ENCODE data around the gene PAPSS2. TPM values are rescaled to one million over a fixed set of nuclear protein-coding genes. Genes with fewer than 3 reads are reported as not detected.
A peak's percentile ranks its signal among the peaks of the same experiment; 100 is the strongest.

Gene PAPSS2
- total RNA-seq, 2 experiments from 2014 or later = 0.22 to 0.40 TPM

DNA sequence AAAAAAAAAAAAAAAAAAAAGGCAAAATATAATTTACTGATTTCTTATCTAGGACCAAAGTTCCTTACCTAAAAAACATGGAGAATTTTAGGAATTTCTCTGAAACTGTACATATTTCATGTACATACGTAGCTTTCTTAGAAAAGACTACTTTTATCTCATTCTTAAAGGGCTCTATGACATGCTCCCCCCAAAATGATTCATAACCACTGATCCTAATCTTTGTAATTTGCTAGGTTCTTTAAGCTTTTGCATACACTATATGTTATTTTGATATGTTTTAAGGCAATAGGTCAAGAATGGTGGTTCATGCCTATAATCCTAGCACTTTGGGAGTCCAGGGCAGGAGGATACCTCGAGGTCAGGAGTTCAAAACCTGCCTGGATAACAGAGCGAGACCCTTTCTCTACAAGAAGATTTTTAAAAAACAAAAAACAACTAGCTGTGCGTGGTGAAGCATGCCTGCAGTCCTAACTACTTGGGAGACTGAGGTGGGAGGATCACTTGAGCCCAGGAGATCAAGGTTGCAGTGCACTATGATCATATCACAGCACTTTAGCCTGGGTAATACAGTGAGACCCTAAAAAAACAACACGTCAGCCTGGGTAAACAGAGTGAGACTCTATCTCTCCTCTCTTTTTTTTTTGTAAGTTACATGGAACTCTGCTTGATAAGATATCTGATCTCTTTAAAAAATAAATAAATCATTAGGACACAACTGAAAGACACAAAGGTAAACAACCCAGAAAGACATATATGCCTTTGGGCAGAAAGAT, 103.6 kb downstream of the PAPSS2 start:
- H3K36me3 Mint-ChIP-seq = peaks cover 26% of the 10 kb centered on the region
- ChIA-PET POLR2A (interaction anchor here (0.7 kb wide), 1 partner anchor 21 kb away, joined by 4 read pairs; no protein-coding TSS in a partner anchor), CTCF (interaction anchor here (1.3 kb wide), 1 partner anchor 10 kb away, joined by 5 read pairs; no protein-coding TSS in a partner anchor)

DNA sequence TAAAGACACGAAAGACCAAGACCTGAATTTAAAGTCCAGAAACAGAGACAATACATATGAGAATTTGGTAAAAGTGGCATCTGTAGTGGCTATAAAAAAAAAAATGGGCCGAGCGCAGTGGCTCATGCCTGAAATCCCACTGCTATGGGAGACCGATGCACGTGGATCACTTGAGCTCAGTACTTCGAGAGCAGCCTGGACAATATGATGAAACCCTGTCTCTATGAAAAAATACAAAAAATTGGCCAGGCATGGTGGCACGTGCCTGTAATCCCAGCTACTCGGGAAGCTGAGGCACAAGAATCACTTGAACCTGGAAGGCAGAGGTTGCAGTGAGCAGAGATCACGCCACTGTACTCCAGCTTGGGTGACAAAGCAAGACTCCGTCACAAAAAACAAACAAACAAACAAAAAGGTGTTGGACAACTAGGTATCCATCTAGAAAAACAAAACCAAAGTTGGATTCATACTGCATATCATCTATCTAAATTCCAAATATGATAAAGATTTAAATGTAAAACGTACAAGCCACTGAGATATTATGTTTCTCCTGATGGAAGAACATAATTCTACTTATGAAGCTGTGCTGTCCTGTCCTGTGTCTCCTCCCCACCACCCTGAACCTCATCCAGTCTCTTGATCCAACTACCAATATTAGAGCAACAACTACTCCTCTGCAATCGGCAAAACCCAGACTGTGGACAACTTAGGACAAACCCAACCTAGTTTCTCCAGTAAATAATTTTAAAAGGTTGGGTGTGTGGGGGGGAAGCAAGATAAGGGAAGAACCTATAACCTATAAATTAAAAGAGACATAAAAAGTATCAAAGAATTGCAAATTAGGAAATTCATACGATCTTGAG, 104.6 kb downstream of the PAPSS2 start:
- no peak for DNase-seq
- Mint-ChIP-seq H3K27me3 (no peaks in the 10 kb centered on the region), H3K27ac (no peak overlapping the region), H3K4me3 (no peak overlapping the region), H3K4me1 (ENCODE audit: low read depth) (peaks cover 31% of the 10 kb centered on the region), H3K9me3 (no peaks in the 10 kb centered on the region), H3K36me3 (peaks cover 26% of the 10 kb centered on the region)
- POLR2A ChIA-PET = no interaction called here
- CTCF ChIA-PET = interaction anchor here (0.6 kb wide), 1 partner anchor 8 kb away, joined by 3 read pairs; no protein-coding TSS in a partner anchor
- intact Hi-C loops (cut with micrococcal nuclease) = loop anchor here (5.0 kb wide), 1 partner anchor 672 kb away; the partner anchor contains the start of gene GLUD1

More for the DNA sequence above, 103.6 kb downstream of the PAPSS2 start:
- no peak for DNase-seq
- Mint-ChIP-seq H3K4me1 (ENCODE audit: low read depth) (peaks cover 31% of the 10 kb centered on the region), H3K27me3 (no peaks in the 10 kb centered on the region), H3K9me3 (no peaks in the 10 kb centered on the region), H3K4me3 (no peak overlapping the region), H3K27ac (peak overlapping the region; percentile 38)
- intact Hi-C loops (cut with micrococcal nuclease) = loop anchor here (2.0 to 5.0 kb wide), 2 partner anchors 14 to 671 kb away; partner anchors contain the start of gene GLUD1

DNA sequence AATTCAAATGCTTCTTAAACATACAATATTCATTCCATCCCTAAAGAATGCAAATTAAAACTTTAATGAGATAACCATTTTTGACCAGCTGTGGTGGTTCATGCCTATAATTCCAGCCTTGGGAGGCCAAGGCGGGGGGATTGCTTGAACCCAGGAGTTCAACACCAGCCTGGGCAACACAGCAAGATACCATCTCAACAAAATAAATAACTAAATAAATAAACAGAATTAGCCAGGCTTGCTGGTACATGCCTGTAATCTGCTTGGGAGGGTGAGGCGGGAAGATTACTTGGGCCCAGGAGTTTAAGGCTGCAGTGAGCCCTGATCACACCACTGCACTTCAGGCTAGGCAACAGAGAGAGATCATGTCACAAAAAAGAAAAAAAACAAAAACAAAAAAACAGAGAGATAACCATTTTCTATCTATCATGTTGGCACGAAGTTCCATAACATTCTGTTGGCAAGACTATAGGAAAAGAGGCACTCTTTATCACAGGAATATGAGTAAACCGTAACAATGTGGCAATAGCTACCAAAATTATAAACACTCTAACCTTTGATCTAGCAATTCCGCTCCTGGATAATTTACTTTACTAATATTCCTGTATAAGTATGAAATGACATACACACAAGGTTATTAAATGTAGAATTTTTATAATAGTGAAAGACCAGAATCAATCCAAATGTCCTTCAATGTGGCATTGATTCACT, 106.1 kb downstream of the PAPSS2 start:
- Mint-ChIP-seq H3K27me3 (no peaks in the 10 kb centered on the region), H3K27ac (no peak overlapping the region), H3K36me3 (peaks cover 26% of the 10 kb centered on the region), H3K9me3 (no peaks in the 10 kb centered on the region), H3K4me1 (ENCODE audit: low read depth) (peaks cover 22% of the 10 kb centered on the region), H3K4me3 (no peak overlapping the region)
- CTCF ChIA-PET = no interaction called here
- DNase-seq = no peak
- intact Hi-C loops (cut with micrococcal nuclease) = no loop called here
- POLR2A ChIA-PET = no interaction called here

DNA sequence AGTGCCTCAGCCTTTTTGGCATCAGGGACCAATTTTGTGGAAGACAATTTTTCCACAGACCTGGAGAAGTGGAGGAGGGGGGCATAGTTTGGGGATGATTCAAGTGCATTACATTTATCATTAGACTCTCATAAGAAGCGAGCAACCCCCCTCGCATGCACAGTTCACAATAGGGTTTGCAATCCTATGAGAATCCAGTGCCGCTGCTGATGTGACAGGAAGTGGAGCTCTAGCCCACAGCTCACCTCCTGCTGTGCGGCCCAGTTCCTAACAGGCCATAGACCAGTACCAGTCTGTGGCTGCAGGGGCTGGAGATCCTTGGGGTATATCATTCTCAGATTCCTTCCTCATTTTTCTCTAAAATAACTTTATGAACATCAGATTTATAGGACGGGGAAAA, 107.6 kb downstream of the PAPSS2 start:
- POLR2A ChIA-PET = no interaction called here
- peaks cover 26% of the 10 kb centered on the region for H3K36me3 Mint-ChIP-seq

DNA sequence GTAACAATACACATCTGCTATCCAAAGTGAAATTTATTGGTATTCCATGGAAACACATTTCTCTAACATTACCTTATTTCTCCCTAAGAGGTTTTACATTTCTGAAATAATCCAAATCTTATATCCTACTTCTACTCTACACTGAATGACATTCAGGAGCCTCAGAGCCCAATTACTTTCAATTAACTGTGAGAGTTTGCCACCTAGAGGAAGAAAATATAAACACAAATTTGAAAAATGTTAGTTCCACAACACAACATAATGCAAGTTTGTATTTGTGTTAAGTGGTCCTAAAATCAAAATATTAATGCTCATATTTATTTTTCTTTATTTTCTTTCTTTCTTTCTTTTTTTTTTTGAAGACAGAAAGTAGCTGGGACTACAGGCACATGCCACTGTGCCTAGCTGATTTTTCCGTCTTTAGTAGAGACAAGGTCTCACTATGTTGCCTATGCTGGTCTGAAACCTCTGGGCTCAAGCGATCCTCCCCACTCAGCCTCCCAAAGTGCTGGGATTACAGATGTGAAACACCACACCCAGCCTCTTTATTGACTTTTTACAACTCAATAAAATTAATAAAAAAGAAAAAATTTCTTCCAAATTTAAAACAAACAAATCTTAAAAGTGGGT, 112.3 kb downstream of the PAPSS2 start:
- intact Hi-C loops (cut with micrococcal nuclease) = loop anchor here (1.0 kb wide), 2 partner anchors 116 to 239 kb away; no protein-coding TSS in a partner anchor
- Mint-ChIP-seq H3K4me3 (no peak overlapping the region), H3K9me3 (no peaks in the 10 kb centered on the region)

More for the DNA sequence above, 107.6 kb downstream of the PAPSS2 start:
- DNase-seq = no peak
- H3K4me1 Mint-ChIP-seq (ENCODE audit: low read depth) = peaks cover 8% of the 10 kb centered on the region
- no peak overlapping the region for H3K4me3 Mint-ChIP-seq
- H3K27me3 Mint-ChIP-seq = no peaks in the 10 kb centered on the region
- CTCF ChIA-PET = no interaction called here
- no peaks in the 10 kb centered on the region for H3K9me3 Mint-ChIP-seq
- intact Hi-C loops (cut with micrococcal nuclease) = no loop called here
- no peak overlapping the region for H3K27ac Mint-ChIP-seq

DNA sequence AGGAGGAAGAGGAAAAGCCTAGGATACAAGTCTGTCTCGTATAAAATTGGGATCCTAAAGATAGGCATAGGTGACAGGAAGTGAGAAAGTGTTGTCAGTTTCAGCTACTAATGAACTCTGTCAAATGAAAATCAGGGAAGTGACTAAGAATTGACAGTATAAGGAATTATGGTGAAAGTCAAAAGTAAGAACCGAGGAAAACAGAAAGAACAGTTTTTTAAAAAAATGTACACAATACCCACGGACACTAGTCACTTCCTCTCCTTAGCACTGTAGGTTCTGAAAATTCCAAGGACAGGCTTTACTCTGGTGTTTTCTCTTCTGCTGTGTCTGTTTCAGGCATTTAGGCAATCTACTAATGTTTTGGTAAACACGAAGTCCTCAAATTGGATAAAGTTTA, 116.1 kb downstream of the PAPSS2 start:
- POLR2A ChIA-PET = no interaction called here
- CTCF ChIA-PET = interaction anchor here (0.9 kb wide), 1 partner anchor 119 kb away, joined by 3 read pairs; no protein-coding TSS in a partner anchor
- no peaks in the 10 kb centered on the region for H3K27me3 Mint-ChIP-seq

More for the DNA sequence above, 112.3 kb downstream of the PAPSS2 start:
- Mint-ChIP-seq H3K4me1 (ENCODE audit: low read depth) (peaks cover 7% of the 10 kb centered on the region), H3K27me3 (no peaks in the 10 kb centered on the region), H3K27ac (no peak overlapping the region), H3K36me3 (peaks cover 23% of the 10 kb centered on the region)
- POLR2A ChIA-PET = no interaction called here
- CTCF ChIA-PET = interaction anchor here (0.6 to 2.0 kb wide), 6 partner anchors 8 to 116 kb away, joined by 3 to 8 read pairs (median 4); no protein-coding TSS in a partner anchor
- DNase-seq = no peak

DNA sequence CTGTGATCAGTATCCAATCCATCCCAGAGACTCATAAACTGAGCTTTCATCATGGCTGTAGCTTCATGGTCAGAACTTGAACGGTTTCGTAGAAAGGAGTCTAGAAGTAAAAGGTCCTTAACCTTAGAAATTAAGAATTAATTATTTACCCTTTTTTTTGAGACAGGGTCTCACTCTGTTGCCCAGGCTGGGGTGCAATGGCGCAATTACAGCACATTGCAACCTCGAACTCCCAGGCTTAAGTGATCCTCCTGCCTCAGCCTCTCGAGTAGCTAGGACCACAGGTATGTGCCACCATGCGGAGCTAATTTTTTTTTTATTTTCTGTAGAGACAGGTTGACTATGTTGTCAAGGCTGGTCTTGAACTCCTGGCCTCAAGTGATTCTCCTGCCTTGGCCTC, 116.7 kb downstream of the PAPSS2 start:
- CTCF ChIA-PET = no interaction called here
- intact Hi-C loops (cut with micrococcal nuclease) = no loop called here
- H3K27me3 Mint-ChIP-seq = no peaks in the 10 kb centered on the region
- no peak overlapping the region for H3K27ac Mint-ChIP-seq
- no peaks in the 10 kb centered on the region for H3K9me3 Mint-ChIP-seq
- DNase-seq = no peak
- peaks cover 7% of the 10 kb centered on the region for H3K4me1 Mint-ChIP-seq (ENCODE audit: low read depth)
- POLR2A ChIA-PET = no interaction called here
- no peak overlapping the region for H3K4me3 Mint-ChIP-seq
- peaks cover 21% of the 10 kb centered on the region for H3K36me3 Mint-ChIP-seq

More for the DNA sequence above, 116.1 kb downstream of the PAPSS2 start:
- no peak for DNase-seq
- H3K9me3 Mint-ChIP-seq = no peaks in the 10 kb centered on the region
- intact Hi-C loops (cut with micrococcal nuclease) = no loop called here
- H3K36me3 Mint-ChIP-seq = peaks cover 16% of the 10 kb centered on the region
- H3K4me1 Mint-ChIP-seq (ENCODE audit: low read depth) = peaks cover 7% of the 10 kb centered on the region
- peak overlapping the region; percentile 30 for H3K27ac Mint-ChIP-seq
- no peak overlapping the region for H3K4me3 Mint-ChIP-seq

DNA sequence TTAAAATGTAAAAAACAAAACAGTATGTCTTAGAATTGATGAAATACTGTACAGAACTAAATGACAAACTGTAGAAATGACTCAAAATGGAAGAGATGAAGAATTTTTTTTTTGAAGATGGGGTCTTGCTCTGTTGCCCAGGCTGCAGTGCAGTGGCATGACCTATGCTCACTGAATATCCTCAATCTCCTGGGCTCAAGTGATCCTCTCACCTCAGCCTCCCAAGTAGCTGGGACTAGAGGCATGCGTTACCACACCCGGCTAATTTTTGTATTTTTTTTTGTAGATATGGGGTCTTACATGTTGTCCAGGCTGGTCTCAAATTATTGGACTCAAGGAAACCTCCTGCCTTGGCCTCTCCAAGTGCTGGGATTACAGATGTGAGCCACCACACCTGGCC, 121.9 kb downstream of the PAPSS2 start:
- Mint-ChIP-seq H3K36me3 (peaks cover 37% of the 10 kb centered on the region), H3K4me3 (no peak overlapping the region), H3K27me3 (no peaks in the 10 kb centered on the region), H3K4me1 (ENCODE audit: low read depth) (no peaks in the 10 kb centered on the region), H3K9me3 (no peaks in the 10 kb centered on the region), H3K27ac (no peak overlapping the region)
- ChIA-PET CTCF (no interaction called here), POLR2A (no interaction called here)
- DNase-seq = no peak
- intact Hi-C loops (cut with micrococcal nuclease) = no loop called here

DNA sequence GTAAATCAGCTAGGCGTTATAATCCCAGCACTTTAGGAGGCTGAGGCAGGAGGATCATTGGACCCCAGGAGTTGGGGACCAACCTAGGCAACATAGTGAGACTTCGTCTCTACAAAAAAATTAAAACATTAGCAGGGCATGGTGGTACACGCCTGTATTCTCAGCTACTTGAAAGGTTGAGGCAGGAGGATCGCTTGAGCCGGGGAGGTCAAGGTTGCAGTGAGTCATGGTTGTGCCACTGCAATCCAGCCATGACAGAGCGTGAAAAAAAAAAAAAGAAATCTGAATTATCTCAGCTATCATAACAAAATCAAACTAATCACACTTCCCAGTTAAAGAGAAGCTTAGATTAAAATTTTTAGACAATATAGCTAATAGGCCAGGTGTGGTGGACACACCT, 123.0 kb downstream of the PAPSS2 start:
- Mint-ChIP-seq H3K36me3 (peaks cover 37% of the 10 kb centered on the region), H3K27me3 (no peaks in the 10 kb centered on the region), H3K27ac (no peak overlapping the region), H3K9me3 (no peaks in the 10 kb centered on the region), H3K4me1 (ENCODE audit: low read depth) (no peaks in the 10 kb centered on the region), H3K4me3 (no peak overlapping the region)
- CTCF ChIA-PET = interaction anchor here (0.6 kb wide), 1 partner anchor 11 kb away, joined by 3 read pairs; no protein-coding TSS in a partner anchor
- intact Hi-C loops (cut with micrococcal nuclease) = no loop called here
- POLR2A ChIA-PET = interaction anchor here (0.6 kb wide), 1 partner anchor 146 kb away, joined by 4 read pairs; no protein-coding TSS in a partner anchor
- DNase-seq = no peak

DNA sequence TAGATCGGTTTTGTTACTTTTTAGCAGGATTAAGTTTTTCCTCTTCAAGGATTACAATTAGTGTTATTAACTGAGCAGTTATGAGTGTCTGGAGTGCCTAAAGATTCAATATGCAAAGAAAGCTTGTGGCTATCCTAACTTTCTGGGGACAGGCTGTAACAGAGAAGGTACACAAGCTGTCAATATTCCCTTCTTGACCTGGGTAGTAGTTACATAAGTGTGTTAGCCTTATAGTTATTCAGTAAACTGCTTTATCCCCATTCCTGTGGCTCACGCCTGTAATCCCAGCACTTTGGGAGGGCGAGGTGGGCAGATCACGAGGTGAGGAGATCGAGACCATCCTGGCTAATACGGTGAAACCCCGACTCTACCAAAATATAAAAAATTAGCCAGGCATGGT, 126.7 kb downstream of the PAPSS2 start:
- Mint-ChIP-seq H3K27me3 (no peaks in the 10 kb centered on the region), H3K36me3 (peaks cover 36% of the 10 kb centered on the region), H3K27ac (no peak overlapping the region), H3K4me1 (ENCODE audit: low read depth) (no peaks in the 10 kb centered on the region), H3K4me3 (no peak overlapping the region), H3K9me3 (no peaks in the 10 kb centered on the region)
- intact Hi-C loops (cut with micrococcal nuclease) = no loop called here
- no peak for DNase-seq
- ChIA-PET POLR2A (no interaction called here), CTCF (no interaction called here)

DNA sequence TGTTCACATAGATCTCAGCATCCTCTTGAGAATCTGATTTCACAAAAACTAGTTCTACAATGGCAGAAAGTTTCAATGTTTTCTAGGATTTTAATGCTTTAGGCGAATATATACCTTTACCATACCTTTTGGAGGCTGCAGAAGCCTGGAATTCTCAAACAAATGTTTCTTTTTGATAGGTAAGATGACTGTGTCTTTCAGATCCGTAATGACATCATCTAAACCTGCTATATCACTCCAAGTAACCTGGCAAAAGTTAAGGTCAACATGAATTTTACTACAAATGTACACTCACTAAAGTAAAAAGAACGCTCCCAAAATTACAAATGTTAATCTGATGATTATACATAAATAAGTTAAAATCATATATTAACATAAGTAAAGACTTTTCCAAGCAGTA, 130.5 kb downstream of the PAPSS2 start:
- peaks cover 24% of the 10 kb centered on the region for H3K4me1 Mint-ChIP-seq (ENCODE audit: low read depth)
- ChIA-PET CTCF (no interaction called here), POLR2A (no interaction called here)
- H3K9me3 Mint-ChIP-seq = no peaks in the 10 kb centered on the region
- intact Hi-C loops (cut with micrococcal nuclease) = no loop called here
- H3K27me3 Mint-ChIP-seq = no peaks in the 10 kb centered on the region
- no peak overlapping the region for H3K4me3 Mint-ChIP-seq
- H3K27ac Mint-ChIP-seq = no peak overlapping the region
- DNase-seq = no peak
- peaks cover 30% of the 10 kb centered on the region for H3K36me3 Mint-ChIP-seq
